ENCODE measurements around the gene TSPAN13.
"Not testable (repeated sequence)": the region's sequence is repeated elsewhere in the genome, so short reads cannot be mapped to it uniquely, and the experiment has no call there.

TSPAN13 gene

GRCh38 chr7:16741676-16742075, 11.9 kb upstream of the TSPAN13 start:
- no peak for DNase-seq

GRCh38 chr7:16742547-16742946, 11.0 kb upstream of the TSPAN13 start:
- DNase-seq = no peak

- no peak for DNase-seq
Observed at GRCh38 chr7:16743236-16743635, 10.3 kb upstream of the TSPAN13 start.

- no peak for DNase-seq
Observed at GRCh38 chr7:16744518-16745250, 8.9 kb upstream of the TSPAN13 start.

GRCh38 chr7:16745645-16746044, 7.9 kb upstream of the TSPAN13 start:
- no peak for DNase-seq

GRCh38 chr7:16747102-16747501, 6.5 kb upstream of the TSPAN13 start:
- DNase-seq = no peak

GRCh38 chr7:16753932-16754855, 639 bp downstream of the TSPAN13 start:
- no peak for DNase-seq

GRCh38 chr7:16754856-16755317, 1.3 kb downstream of the TSPAN13 start:
- no peak for DNase-seq

- no peak for DNase-seq
Observed at GRCh38 chr7:16755397-16755796, 1.8 kb downstream of the TSPAN13 start.

- DNase-seq = no peak
Observed at GRCh38 chr7:16758036-16758435, 4.5 kb downstream of the TSPAN13 start.

- DNase-seq = no peak
Observed at GRCh38 chr7:16758631-16759611, 5.4 kb downstream of the TSPAN13 start.

- no peak for DNase-seq
Observed at GRCh38 chr7:16759840-16760239, 6.3 kb downstream of the TSPAN13 start.

GRCh38 chr7:16762177-16762576, 8.6 kb downstream of the TSPAN13 start:
- DNase-seq = no peak

GRCh38 chr7:16764942-16765341, 11.4 kb downstream of the TSPAN13 start:
- no peak for DNase-seq

GRCh38 chr7:16765436-16765859, 11.9 kb downstream of the TSPAN13 start:
- DNase-seq = no peak

GRCh38 chr7:16769994-16770393, 16.4 kb downstream of the TSPAN13 start:
- not testable (repeated sequence) for DNase-seq

- no peak for DNase-seq
Observed at GRCh38 chr7:16770657-16771329, 17.2 kb downstream of the TSPAN13 start.

GRCh38 chr7:16773326-16773725, 19.8 kb downstream of the TSPAN13 start:
- DNase-seq = no peak

GRCh38 chr7:16773884-16774283, 20.3 kb downstream of the TSPAN13 start:
- DNase-seq = no peak

- no peak for DNase-seq
Observed at GRCh38 chr7:16774294-16774693, 20.7 kb downstream of the TSPAN13 start.

- DNase-seq = no peak
Observed at GRCh38 chr7:16774986-16775385, 21.4 kb downstream of the TSPAN13 start.

- no peak for DNase-seq
Observed at GRCh38 chr7:16776053-16776452, 22.5 kb downstream of the TSPAN13 start.
